ENCODE results near the gene CDK2AP2. TPM values are rescaled to one million over a fixed set of nuclear protein-coding genes. Genes with fewer than 3 reads are reported as not detected.

Gene CDK2AP2
- total and polyA plus RNA-seq, 9 of the 15 experiments (the other 6 are each of a cell fraction or from before 2014, with no cell fraction given): 4.4 to 47.4 (median 21.7) TPM

- CTCF ChIA-PET (ENCODE audit: low intra/inter-chr PET ratio): no interaction called here
- Histone ChIP-seq H2AFZ (ENCODE audit: low read depth, low read length) (no peak overlapping the region), H3K9me3 (replicated peaks; ENCODE audit: control insufficient read depth, insufficient read depth, low read depth, low read length) (no peaks in the 10 kb centered on the region), H4K20me1 (replicated peaks; ENCODE audit: control insufficient read depth, insufficient read depth, low read length) (0 out of 2 replicates have a peak, but pooled peaks cover 3% of the 10 kb centered on the region), H3K4me1 (replicated peaks in 1 of 2; ENCODE audit: control insufficient read depth in 2 of 2, insufficient read depth in 2 of 2, low read length in 2 of 2) (peaks cover 6 to 39% of the 10 kb centered on the region in 2 experiments; a peak in 4 of 5 replicates), H3K9ac (ENCODE audit: insufficient read depth in 1 of 2, low read depth in 2 of 2, low read length in 2 of 2) (no peak overlapping the region; a peak in 1 of 4 replicates), H3K79me2 (ENCODE audit: control insufficient read depth, insufficient read depth, low read length) (no peaks in the 10 kb centered on the region), H3K36me3 (ENCODE audit: control insufficient read depth, insufficient read depth, low read length) (no peaks in the 10 kb centered on the region), H3K4me3 (no peak overlapping the region), H3K27ac (ENCODE audit: extremely low read depth, low read depth, low read length) (no peak overlapping the region), H3K27me3 (ENCODE audit: control insufficient read depth in 2 of 2, insufficient read depth in 2 of 2, low read length in 2 of 2) (peaks cover 2 to 27% of the 10 kb centered on the region in 2 experiments; a peak in 3 of 5 replicates), H3K4me2 (ENCODE audit: insufficient read depth, low read length) (no peak overlapping the region), H3K9me1 (ENCODE audit: control insufficient read depth, insufficient read depth, low read length) (no peaks in the 10 kb centered on the region)
- in situ Hi-C loops (cut with MboI): loop anchor here (25.0 kb wide), 1 partner anchor 1162 kb away; the partner anchor contains the start of gene GAL
- WGBS (ENCODE audit: insufficient coverage, low coverage, missing lambda C conversion rate): 3% methylated on average over 3 of the region's 5 CpGs
- POLR2A ChIA-PET: interaction anchor here (0.6 to 1.0 kb wide), 2 partner anchors 10 to 124 kb away, joined by 5 read pairs; partner anchors contain the start of gene PPP1CA
- DNase-seq (ENCODE audit: extremely low read depth in 1 of 4, low spot score in 3 of 4) (no peak), ATAC-seq (no peak), FAIRE-seq (no peak)
- no TSS peak for BruUV-seq (replicated peaks)
- intact Hi-C loops (cut with micrococcal nuclease): no loop called here
- no peak for TF ChIP-seq ZNF318 (IDR thresholded peaks at IDR 0.05; ENCODE audit: borderline replicate concordance in 1 of 2, low read depth in 1 of 2)
- no peak for TF ChIP-seq PHF8 (IDR thresholded peaks at IDR 0.05; ENCODE audit: borderline replicate concordance, low read length)
- TF ChIP-seq HNRNPH1 (optimal IDR thresholded peaks at IDR 0.05; ENCODE audit: low read depth, low read length): no peak
- TF ChIP-seq MBD2 (IDR thresholded peaks at IDR 0.05; ENCODE audit: borderline replicate concordance, low read depth): no peak
- TF ChIP-seq ETV1 (tag; conservative IDR thresholded peaks at IDR 0.05; ENCODE audit: low read depth): no peak
- TF ChIP-seq ZNF398 (CRISPR knock-in tag; IDR thresholded peaks at IDR 0.05): no peak
- no peak for TF ChIP-seq KDM4B (IDR thresholded peaks at IDR 0.05; ENCODE audit: borderline replicate concordance in 2 of 2, low read depth in 1 of 2)
- no peak for TF ChIP-seq XRCC4 (IDR thresholded peaks at IDR 0.05; ENCODE audit: extremely low read depth, insufficient read depth, insufficient read length)
- TF ChIP-seq GATA2 (CRISPR knock-in tag; IDR thresholded peaks at IDR 0.05): no peak
- no peak for TF ChIP-seq HDAC2 (IDR thresholded peaks at IDR 0.05)
- no peak for TF ChIP-seq CEBPB (tag; IDR thresholded peaks at IDR 0.05)
These were observed 17.5 kb upstream of the CDK2AP2 start for GRCh38 chr11:67525275-67525976.
